VCaP (cell line): ENCODE results near the gene USP2.
A peak's percentile ranks its signal among the peaks of the same experiment; 100 is the strongest.

Source experiments
- H3K27ac ChIP-seq: fragments of 450-650 bp; 2 replicates; pipeline ENCODE4 v1.5.1; 2017
- CTCF ChIP-seq: fragments of 450-650 bp; conservative IDR thresholded peaks from 2 replicates; pipeline ENCODE4 v1.5.1; 2017; ENCODE audit warnings: mild to moderate bottlenecking, moderate library complexity

Gene USP2

GRCh38 chr11:119365071-119365591 is 16.4 kb downstream of the USP2 start:
- no peak for TF ChIP-seq CTCF
- H3K27ac ChIP-seq: no peak overlapping the region

- no peak for TF ChIP-seq CTCF
- no peak overlapping the region for H3K27ac ChIP-seq
Measured at GRCh38 chr11:119363851-119364590, 17.5 kb downstream of the USP2 start.

- no peak overlapping the region for H3K27ac ChIP-seq
- TF ChIP-seq CTCF: no peak
Measured at GRCh38 chr11:119363081-119363850, 18.2 kb downstream of the USP2 start.

- no peak for TF ChIP-seq CTCF
- H3K27ac ChIP-seq: no peak overlapping the region
Measured at GRCh38 chr11:119362741-119363080, 18.8 kb downstream of the USP2 start.

GRCh38 chr11:119361941-119362725 is 19.4 kb downstream of the USP2 start:
- peak overlapping the region; percentile 46 for H3K27ac ChIP-seq
- TF ChIP-seq CTCF: no peak

- H3K27ac ChIP-seq: peak overlapping the region; percentile 46
- no peak for TF ChIP-seq CTCF
Measured at GRCh38 chr11:119361056-119361787, 20.3 kb downstream of the USP2 start.
